A673 (cell line): ENCODE measurements around the gene DIPK1B. TPM values are rescaled to one million over a fixed set of nuclear protein-coding genes. Genes with fewer than 3 reads are reported as not detected.

Experiments used
- BruUV-seq: library from RNA; stranded (reverse); fragments of 400-500 nt; replicated peaks from 2 replicates; lab custom pipeline; 2021; lab: Mats Ljungman, UMichigan
- CTCF ChIA-PET: fragments of 300-600 bp; sonication (Branson Sonifier 250); formaldehyde crosslinking; loops from one replicate; lab custom pipeline; 2022; ENCODE audit warnings: antibody characterized with exemption; lab: Charles Lee
- POLR2A ChIA-PET: fragments of 300-600 bp; sonication (Branson Sonifier 250); formaldehyde crosslinking; loops from one replicate; lab custom pipeline; 2022; ENCODE audit warnings: antibody characterized with exemption; ENCODE audit not compliant: low non-redundant PET; lab: Charles Lee
- DNase-seq: peaks from one replicate; pipeline ENCODE4 v3.0.0-alpha.2; 2015; ENCODE audit warnings: low spot score
- H3K27ac ChIP-seq: fragments of 200-600 bp; sonication (generic); 2 replicates; pipeline ENCODE4 v1.5.1; 2016; ENCODE audit warnings: mixed run types, low read depth, mild to moderate bottlenecking, mixed read lengths, antibody characterized with exemption, low read length; ENCODE audit not compliant: poor library complexity, severe bottlenecking
- H3K27me3 ChIP-seq: fragments of 200-600 bp; sonication (generic); replicated peaks from 2 replicates; pipeline ENCODE4 v1.6.1; 2017; ENCODE audit warnings: mixed run types, low read depth, mild to moderate bottlenecking, mixed read lengths, antibody characterized with exemption, low read length; ENCODE audit not compliant: insufficient read depth, poor library complexity
- H3K36me3 ChIP-seq: fragments of 200-600 bp; sonication (generic); 2 replicates; pipeline ENCODE4 v1.6.1; 2016; ENCODE audit warnings: mixed run types, mild to moderate bottlenecking, mixed read lengths, antibody characterized with exemption, low read length; ENCODE audit not compliant: insufficient read depth, poor library complexity, severe bottlenecking
- H3K4me1 ChIP-seq: fragments of 200-600 bp; sonication (generic); 2 replicates; pipeline ENCODE4 v1.6.1; 2017; ENCODE audit warnings: mixed run types, mild to moderate bottlenecking, mixed read lengths, antibody characterized with exemption, low read length; ENCODE audit not compliant: insufficient read depth, poor library complexity, severe bottlenecking
- H3K4me3 ChIP-seq: fragments of 200-600 bp; sonication (generic); 2 replicates; pipeline ENCODE4 v1.5.1; 2016; ENCODE audit warnings: low read depth, mixed run types, mild to moderate bottlenecking, mixed read lengths, low read length; ENCODE audit not compliant: poor library complexity, severe bottlenecking
- H3K9me3 ChIP-seq: fragments of 200-600 bp; sonication (generic); 2 replicates; pipeline ENCODE4 v1.6.1; 2016; ENCODE audit warnings: mixed run types, low read depth, mild to moderate bottlenecking, mixed read lengths, antibody characterized with exemption, low read length; ENCODE audit not compliant: poor library complexity, severe bottlenecking
- EZH2 ChIP-seq: fragments of 200-600 bp; sonication (generic); IDR thresholded peaks from 2 replicates; pipeline ENCODE4 v1.6.1; 2017; ENCODE audit warnings: borderline replicate concordance, low read depth, mild to moderate bottlenecking, mixed read lengths, antibody characterized with exemption, low read length; ENCODE audit not compliant: poor library complexity, severe bottlenecking
- intact Hi-C: fragments of 100-400 bp; cut with micrococcal nuclease; formaldehyde crosslinking; loops from one replicate; pipeline ENCODE4 v1.10.0; 2022; ENCODE audit not compliant: unreplicated experiment
- total RNA-seq: library from RNA; stranded (reverse); gene quantifications from 2 replicates; pipeline ENCODE4 v1.2.3, GENCODE V29; 2021
- TF ChIP-seq, protein P1 (sequence below): fragments of 300-800, 200-600 bp; sonication (generic); conservative IDR thresholded peaks from 2 replicates; pipeline ENCODE4 v1.5.1; 2017; ENCODE audit warnings: low read depth, mild to moderate bottlenecking, antibody characterized with exemption, low read length, moderate library complexity, mixed read lengths

The DIPK1B gene
- total RNA-seq, 1 experiment from 2014 or later: 26.4 TPM

DNA sequence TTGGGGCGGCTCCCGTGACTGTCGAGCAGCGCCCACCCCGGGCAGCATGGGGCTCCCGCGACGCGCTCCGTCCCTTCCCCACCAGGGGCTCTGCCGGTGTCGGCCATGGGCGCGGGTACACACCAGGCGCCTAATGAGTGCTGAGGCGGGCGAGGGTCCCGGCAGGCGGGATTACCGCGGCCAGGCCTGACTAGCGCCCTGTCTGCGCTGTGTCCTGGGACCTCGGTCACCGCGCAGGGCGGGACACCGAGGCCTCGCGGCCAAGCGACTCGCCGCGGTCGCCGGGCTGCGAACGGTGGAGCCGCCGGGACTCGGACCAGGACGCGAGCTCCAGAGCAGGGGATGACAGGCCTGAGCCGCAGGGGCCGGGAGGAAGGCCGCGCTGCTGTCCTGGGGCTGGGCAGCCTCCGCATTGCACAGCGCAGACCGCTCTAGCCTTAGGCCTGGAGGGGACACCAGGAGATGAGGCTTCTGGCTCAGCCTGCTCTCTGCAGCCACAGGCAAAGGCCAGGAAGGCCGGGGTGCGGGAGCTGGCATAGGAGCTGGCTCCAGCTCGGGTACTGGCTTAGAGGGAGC lies 16.3 kb downstream of the DIPK1B start:
- Histone ChIP-seq H3K9me3 (no peaks in the 10 kb centered on the region), H3K27ac (peak overlapping the region; percentile 94), H3K27me3 (no peaks in the 10 kb centered on the region), H3K4me1 (peaks cover 20% of the 10 kb centered on the region), H3K36me3 (peaks cover 32% of the 10 kb centered on the region), H3K4me3 (peak overlapping the region; percentile 95)
- DNase-seq: no peak
- CTCF ChIA-PET: interaction anchor here (0.6 kb wide), 2 partner anchors 141 to 318 kb away, joined by 3 to 10 read pairs; no protein-coding TSS in a partner anchor
- TF ChIP-seq, protein P1, sequence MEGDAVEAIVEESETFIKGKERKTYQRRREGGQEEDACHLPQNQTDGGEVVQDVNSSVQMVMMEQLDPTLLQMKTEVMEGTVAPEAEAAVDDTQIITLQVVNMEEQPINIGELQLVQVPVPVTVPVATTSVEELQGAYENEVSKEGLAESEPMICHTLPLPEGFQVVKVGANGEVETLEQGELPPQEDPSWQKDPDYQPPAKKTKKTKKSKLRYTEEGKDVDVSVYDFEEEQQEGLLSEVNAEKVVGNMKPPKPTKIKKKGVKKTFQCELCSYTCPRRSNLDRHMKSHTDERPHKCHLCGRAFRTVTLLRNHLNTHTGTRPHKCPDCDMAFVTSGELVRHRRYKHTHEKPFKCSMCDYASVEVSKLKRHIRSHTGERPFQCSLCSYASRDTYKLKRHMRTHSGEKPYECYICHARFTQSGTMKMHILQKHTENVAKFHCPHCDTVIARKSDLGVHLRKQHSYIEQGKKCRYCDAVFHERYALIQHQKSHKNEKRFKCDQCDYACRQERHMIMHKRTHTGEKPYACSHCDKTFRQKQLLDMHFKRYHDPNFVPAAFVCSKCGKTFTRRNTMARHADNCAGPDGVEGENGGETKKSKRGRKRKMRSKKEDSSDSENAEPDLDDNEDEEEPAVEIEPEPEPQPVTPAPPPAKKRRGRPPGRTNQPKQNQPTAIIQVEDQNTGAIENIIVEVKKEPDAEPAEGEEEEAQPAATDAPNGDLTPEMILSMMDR: no peak
- no peak for TF ChIP-seq EZH2
- intact Hi-C loops: no loop called here
- BruUV-seq: no TSS peak
- POLR2A ChIA-PET: interaction anchor here (0.6 kb wide), 1 partner anchor 10 kb away, joined by 8 read pairs; no protein-coding TSS in a partner anchor

DNA sequence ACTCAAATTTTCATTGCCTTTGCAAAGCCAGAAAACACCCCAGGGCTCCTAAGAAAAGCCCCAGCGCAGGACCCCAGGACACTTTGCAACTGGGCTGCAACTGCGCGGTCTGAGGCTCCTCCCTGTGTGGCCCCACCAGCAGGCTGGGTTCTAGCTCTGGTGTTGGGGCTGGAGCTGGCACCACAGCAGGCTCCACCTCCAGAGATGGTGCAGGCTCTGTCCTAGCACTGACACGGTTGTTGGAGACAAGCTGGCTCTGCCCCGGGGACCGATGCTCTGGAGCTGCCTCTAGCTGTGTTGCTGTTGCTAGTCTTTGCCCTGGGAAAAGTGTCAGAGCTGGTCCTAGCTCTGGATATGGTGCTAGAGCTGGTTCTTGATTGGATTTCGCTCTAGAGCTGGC lies 16.8 kb downstream of the DIPK1B start:
- Histone ChIP-seq H3K36me3 (peaks cover 27% of the 10 kb centered on the region), H3K27ac (peak overlapping the region; percentile 94), H3K27me3 (no peaks in the 10 kb centered on the region), H3K4me1 (peaks cover 20% of the 10 kb centered on the region), H3K4me3 (peak overlapping the region; percentile 95), H3K9me3 (no peaks in the 10 kb centered on the region)
- TF ChIP-seq EZH2: no peak
- BruUV-seq: no TSS peak
- intact Hi-C loops: no loop called here
- POLR2A ChIA-PET: interaction anchor here (0.6 kb wide), 1 partner anchor 10 kb away, joined by 8 read pairs; no protein-coding TSS in a partner anchor
- DNase-seq: peak; percentile 46
- CTCF ChIA-PET: no interaction called here

DNA sequence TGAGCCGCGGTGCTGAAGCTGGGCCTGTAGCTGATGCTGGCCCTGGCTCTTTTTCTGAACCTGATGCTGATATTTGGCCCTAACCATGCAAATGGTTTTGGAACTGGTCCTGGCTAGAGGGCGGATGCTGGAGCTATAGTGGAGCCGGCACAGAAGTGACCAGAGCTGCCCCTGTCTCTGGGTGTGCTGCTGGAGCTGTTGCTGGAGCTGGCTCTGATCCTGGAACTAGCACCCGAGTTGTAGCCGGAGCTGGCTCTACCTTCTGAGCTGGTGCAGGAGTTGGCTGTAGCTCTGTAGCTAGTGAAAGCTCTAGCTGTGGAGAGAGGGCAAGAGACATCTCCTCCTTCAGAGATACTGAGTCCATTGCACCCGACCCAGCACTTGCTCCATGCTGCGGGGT lies 17.6 kb downstream of the DIPK1B start:
- BruUV-seq: TSS peak; percentile 50
- ChIA-PET CTCF (no interaction called here), POLR2A (no interaction called here)
- Histone ChIP-seq H3K9me3 (no peaks in the 10 kb centered on the region), H3K27ac (peak overlapping the region; percentile 17), H3K4me1 (peaks cover 20% of the 10 kb centered on the region), H3K4me3 (peak overlapping the region; percentile 95), H3K36me3 (peaks cover 19% of the 10 kb centered on the region), H3K27me3 (no peaks in the 10 kb centered on the region)
- no peak for DNase-seq
- TF ChIP-seq, protein P1: no peak
- TF ChIP-seq EZH2: no peak
- intact Hi-C loops: no loop called here
